Glutamatergic neuron (in vitro differentiated cells): ENCODE data around the gene KRT6B. TPM values are rescaled to one million over a fixed set of nuclear protein-coding genes. Genes with fewer than 3 reads are reported as not detected.
"Not testable (repeated sequence)": the region's sequence is repeated elsewhere in the genome, so short reads cannot be mapped to it uniquely, and the experiment has no call there.

Experiments
- DNase-seq: peaks from one replicate; pipeline ENCODE4 v3.0.0; 2022
- H3K27ac Mint-ChIP-seq: one replicate; pipeline ENCODE4 v1.8.0; 2020; ENCODE audit warnings: mild to moderate bottlenecking, mixed read lengths, inconsistent platforms; ENCODE audit not compliant: unreplicated experiment
- H3K27me3 Mint-ChIP-seq: one replicate; pipeline ENCODE4 v1.8.0; 2020; ENCODE audit warnings: mild to moderate bottlenecking, moderate library complexity, mixed read lengths, inconsistent platforms; ENCODE audit not compliant: unreplicated experiment
- H3K36me3 Mint-ChIP-seq: one replicate; pipeline ENCODE4 v1.8.0; 2020; ENCODE audit warnings: mild to moderate bottlenecking, mixed read lengths, inconsistent platforms; ENCODE audit not compliant: unreplicated experiment
- H3K4me1 Mint-ChIP-seq: one replicate; pipeline ENCODE4 v1.8.0; 2020; ENCODE audit warnings: mild to moderate bottlenecking, low read depth, mixed read lengths, inconsistent platforms; ENCODE audit not compliant: unreplicated experiment
- H3K4me3 Mint-ChIP-seq: one replicate; pipeline ENCODE4 v1.8.0; 2020; ENCODE audit warnings: mild to moderate bottlenecking, mixed read lengths, inconsistent platforms; ENCODE audit not compliant: unreplicated experiment
- H3K9me3 Mint-ChIP-seq: one replicate; pipeline ENCODE4 v1.8.0; 2020; ENCODE audit warnings: mild to moderate bottlenecking, moderate library complexity, mixed read lengths, inconsistent platforms; ENCODE audit not compliant: unreplicated experiment
- total RNA-seq: library from RNA; stranded (reverse); fragmentation: NEBNext Ultra II Directional; extraction: Animal tissue kit (Norgen Biotek cat#: 25700); gene quantifications from one replicate; pipeline ENCODE4 v1.2.1, GENCODE V29; 2021; ENCODE audit not compliant: unreplicated experiment
- TF ChIP-seq, protein P1 (sequence below): fragments of 200-600 bp; sonication (generic); IDR thresholded peaks from one replicate; pipeline ENCODE4 v1.5.0; 2021; ENCODE audit not compliant: partially characterized antibody, unreplicated experiment

Gene KRT6B
- total RNA-seq, 1 donor from 2014 or later, result not detected

DNA sequence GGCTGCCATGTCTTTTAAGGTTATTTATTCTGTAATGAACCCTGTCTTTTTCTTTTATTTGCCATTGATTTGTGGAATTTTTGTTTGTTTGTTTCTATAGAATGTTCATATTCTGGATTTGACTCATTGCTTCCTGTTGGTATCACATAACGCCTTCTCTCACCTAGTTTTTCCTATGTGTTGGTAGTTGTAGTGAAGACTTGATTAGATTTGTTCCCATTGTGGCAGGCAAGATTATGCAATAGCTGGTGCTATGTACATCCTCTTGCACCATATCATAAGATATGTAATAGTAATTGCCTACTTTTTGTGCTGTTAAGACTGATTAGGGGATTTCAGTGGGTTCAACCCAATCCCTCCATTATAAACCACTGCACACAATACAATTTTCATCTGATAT, 3.9 kb upstream of the KRT6B start:
- Mint-ChIP-seq H3K27me3 (no peaks in the 10 kb centered on the region), H3K9me3 (no peaks in the 10 kb centered on the region), H3K36me3 (no peaks in the 10 kb centered on the region), H3K27ac (no peak overlapping the region), H3K4me1 (peaks cover 1% of the 10 kb centered on the region), H3K4me3 (no peak overlapping the region)
- TF ChIP-seq, protein P1, sequence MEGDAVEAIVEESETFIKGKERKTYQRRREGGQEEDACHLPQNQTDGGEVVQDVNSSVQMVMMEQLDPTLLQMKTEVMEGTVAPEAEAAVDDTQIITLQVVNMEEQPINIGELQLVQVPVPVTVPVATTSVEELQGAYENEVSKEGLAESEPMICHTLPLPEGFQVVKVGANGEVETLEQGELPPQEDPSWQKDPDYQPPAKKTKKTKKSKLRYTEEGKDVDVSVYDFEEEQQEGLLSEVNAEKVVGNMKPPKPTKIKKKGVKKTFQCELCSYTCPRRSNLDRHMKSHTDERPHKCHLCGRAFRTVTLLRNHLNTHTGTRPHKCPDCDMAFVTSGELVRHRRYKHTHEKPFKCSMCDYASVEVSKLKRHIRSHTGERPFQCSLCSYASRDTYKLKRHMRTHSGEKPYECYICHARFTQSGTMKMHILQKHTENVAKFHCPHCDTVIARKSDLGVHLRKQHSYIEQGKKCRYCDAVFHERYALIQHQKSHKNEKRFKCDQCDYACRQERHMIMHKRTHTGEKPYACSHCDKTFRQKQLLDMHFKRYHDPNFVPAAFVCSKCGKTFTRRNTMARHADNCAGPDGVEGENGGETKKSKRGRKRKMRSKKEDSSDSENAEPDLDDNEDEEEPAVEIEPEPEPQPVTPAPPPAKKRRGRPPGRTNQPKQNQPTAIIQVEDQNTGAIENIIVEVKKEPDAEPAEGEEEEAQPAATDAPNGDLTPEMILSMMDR, result no peak
- DNase-seq, result no peak

DNA sequence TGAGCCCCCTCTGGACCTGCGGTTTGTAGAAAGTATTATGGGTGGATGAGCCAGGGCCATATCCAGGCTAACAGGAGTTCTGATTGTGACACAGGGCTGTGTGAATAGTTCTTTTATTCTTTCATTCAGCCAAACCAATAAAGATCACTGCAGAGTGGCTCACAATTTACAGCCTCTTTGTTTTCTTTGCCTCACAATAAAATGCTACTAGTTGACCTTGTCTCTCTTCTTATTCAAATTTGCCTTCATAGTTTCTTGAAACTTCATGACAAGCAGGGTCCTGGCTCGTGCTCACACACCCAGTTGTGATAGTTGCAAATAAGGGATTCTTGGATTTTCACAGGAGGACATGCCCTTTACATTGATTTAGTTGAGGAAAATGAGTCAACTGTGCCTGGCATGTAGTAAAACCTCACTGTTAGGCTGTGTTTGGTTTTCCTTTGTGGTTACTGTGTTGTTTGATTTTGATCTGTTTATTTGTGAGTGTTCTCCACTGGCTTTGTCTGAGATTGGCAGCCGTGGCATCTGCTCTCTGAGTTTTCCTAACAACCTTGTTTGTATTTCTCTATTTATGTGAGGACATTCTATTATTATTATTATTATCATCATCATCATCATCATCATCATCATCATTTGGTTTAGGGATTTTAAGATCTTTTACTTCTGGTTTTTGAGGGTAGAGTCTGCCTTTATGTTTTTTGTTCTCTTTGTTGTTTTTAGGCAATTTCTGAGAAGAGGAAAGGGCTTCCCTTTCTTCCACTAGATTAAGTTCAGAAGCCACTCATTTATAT, 2.7 kb upstream of the KRT6B start:
- DNase-seq, result no peak
- Mint-ChIP-seq H3K27me3 (no peaks in the 10 kb centered on the region), H3K4me1 (peaks cover 7% of the 10 kb centered on the region), H3K4me3 (no peak overlapping the region), H3K27ac (no peak overlapping the region), H3K9me3 (no peaks in the 10 kb centered on the region), H3K36me3 (no peaks in the 10 kb centered on the region)
- TF ChIP-seq, protein P1, result no peak

DNA sequence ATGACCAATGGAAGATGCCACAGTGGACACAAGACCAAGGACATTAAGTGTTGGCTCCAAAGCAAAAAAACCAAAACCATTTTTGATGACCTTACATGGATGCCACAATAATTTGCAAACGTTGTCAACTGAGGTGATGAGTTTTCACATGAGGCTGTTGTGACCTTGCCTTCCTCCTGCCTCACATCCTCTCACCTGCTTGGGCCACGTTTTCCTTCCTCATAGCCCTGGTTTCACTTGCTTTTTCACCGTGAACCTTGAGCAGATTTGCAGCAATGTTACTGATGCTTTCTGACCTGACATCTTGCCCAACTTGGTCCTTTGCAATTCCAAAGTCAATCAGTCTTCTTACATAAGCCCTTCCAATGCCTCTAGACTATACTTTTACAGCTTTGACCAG, 3.7 kb downstream of the KRT6B start:
- Mint-ChIP-seq H3K27me3 (no peaks in the 10 kb centered on the region), H3K9me3 (no peaks in the 10 kb centered on the region), H3K4me1 (peaks cover 7% of the 10 kb centered on the region), H3K27ac (no peak overlapping the region), H3K4me3 (no peak overlapping the region), H3K36me3 (peaks cover 7% of the 10 kb centered on the region)
- TF ChIP-seq, protein P1, result no peak
- no peak for DNase-seq

DNA sequence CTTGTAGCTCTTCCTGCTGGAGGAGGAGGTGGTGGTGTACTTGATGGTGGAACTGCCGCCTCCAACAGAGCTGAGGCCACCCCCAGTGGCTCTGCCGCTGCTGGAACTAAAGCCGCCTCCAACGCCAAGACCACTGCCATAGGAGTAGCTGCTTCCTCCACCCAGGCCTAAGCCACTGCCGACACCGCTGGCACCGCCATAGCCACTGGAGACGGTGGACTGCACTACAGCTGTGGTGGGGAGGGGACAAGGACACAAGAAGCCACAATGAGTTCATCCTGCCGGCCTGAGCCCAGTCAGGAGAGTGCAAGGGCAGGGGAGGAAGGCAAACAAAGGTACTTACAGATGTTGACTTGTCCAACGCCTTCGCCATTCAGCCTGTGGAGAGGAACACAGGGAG, 4.8 kb downstream of the KRT6B start:
- not testable (repeated sequence) for H3K4me1 Mint-ChIP-seq, H3K27ac Mint-ChIP-seq, DNase-seq

DNA sequence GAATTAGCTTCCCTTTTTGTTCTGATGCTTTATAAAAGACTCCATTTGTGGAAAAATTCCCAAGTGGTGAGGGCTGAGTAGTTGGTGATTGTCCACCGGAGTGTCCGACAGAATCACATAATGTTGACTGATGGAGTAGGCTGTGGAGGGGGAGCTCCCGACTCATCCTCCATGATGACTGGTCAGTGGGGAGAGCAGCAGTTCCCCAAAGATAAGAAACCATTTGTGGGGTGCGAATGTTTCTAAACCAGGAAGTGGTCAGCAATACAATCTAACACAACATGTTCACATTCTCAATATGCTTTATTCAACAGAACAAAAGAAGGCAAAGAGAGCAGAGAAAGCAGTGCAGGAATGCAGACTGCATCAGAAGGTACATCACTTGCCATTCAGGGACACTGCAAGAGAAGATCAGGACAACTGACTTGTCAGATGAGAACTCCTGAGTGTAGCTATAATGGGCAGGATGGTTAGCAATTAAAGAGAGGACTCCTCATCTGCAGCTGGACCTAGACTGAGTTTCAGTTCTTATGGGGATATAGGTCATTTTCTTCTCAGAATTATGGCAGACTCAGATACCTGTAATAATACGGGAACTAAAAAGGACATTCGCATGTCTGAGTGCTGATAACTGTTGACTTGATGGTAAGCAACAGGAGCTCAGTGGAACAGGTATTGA, 5.4 kb downstream of the KRT6B start:
- TF ChIP-seq, protein P1, result no peak
- H3K4me3 Mint-ChIP-seq, result no peak overlapping the region
- no peaks in the 10 kb centered on the region for H3K9me3 Mint-ChIP-seq
- H3K4me1 Mint-ChIP-seq, result peaks cover 8% of the 10 kb centered on the region
- H3K27ac Mint-ChIP-seq, result no peak overlapping the region
- no peak for DNase-seq
- H3K36me3 Mint-ChIP-seq, result peaks cover 7% of the 10 kb centered on the region
- no peaks in the 10 kb centered on the region for H3K27me3 Mint-ChIP-seq

More for the DNA sequence above, 4.8 kb downstream of the KRT6B start:
- not testable (repeated sequence) for H3K9me3 Mint-ChIP-seq, H3K4me3 Mint-ChIP-seq, H3K36me3 Mint-ChIP-seq, H3K27me3 Mint-ChIP-seq
